ENCODE results near the gene ZFP36. TPM values are rescaled to one million over a fixed set of nuclear protein-coding genes. Genes with fewer than 3 reads are reported as not detected.

ZFP36 gene
- total RNA-seq, 1 experiment from 2014 or later = 16.3 TPM

- peaks cover 54% of the 10 kb centered on the region for H3K4me1 ChIP-seq (ENCODE audit: low read length)
- no peaks in the 10 kb centered on the region for H3K79me2 ChIP-seq (ENCODE audit: low read length)
- H3K4me2 ChIP-seq (ENCODE audit: low read depth, low read length, poor library complexity, severe bottlenecking) = peak overlapping the region; percentile 74
- H3K9ac ChIP-seq (ENCODE audit: low read length) = peak overlapping the region; percentile 67
- H3K9me3 ChIP-seq (ENCODE audit: low read length) = no peaks in the 10 kb centered on the region
- H3K9me2 ChIP-seq (replicated peaks; ENCODE audit: insufficient read depth, low read length) = no peaks in the 10 kb centered on the region
- DNase-seq = peak; percentile 59
- no peaks in the 10 kb centered on the region for H3K36me3 ChIP-seq (ENCODE audit: insufficient read depth, low read length)
- H3K27me3 ChIP-seq (ENCODE audit: low read length) = no peaks in the 10 kb centered on the region; the same call in 1 of the 2 replicates
- H2AFZ ChIP-seq (ENCODE audit: low read length) = no peak overlapping the region
- H3K4me3 ChIP-seq (ENCODE audit: low read length) = no peak overlapping the region; the same call in 1 of the 2 replicates
- no peaks in the 10 kb centered on the region for H4K20me1 ChIP-seq (ENCODE audit: insufficient read depth, low read depth, low read length)
- H3K27ac ChIP-seq (ENCODE audit: low read length) = peak overlapping the region; percentile 7; the same call in 1 of the 2 replicates
Observed at GRCh38 chr19:39401070-39401548, 5.5 kb upstream of the ZFP36 start.

GRCh38 chr19:39401549-39402345 lies 4.9 kb upstream of the ZFP36 start:
- DNase-seq = peak; percentile 60
- H3K27me3 ChIP-seq (ENCODE audit: low read length) = no peaks in the 10 kb centered on the region; the same call in 1 of the 2 replicates

GRCh38 chr19:39402346-39403300 lies 4.0 kb upstream of the ZFP36 start:
- Histone ChIP-seq H3K27ac (ENCODE audit: low read length) (peak overlapping the region; percentile 9; the same call in 1 of the 2 replicates), H3K4me1 (ENCODE audit: low read length) (peaks cover 55% of the 10 kb centered on the region), H3K79me2 (ENCODE audit: low read length) (peaks cover 8% of the 10 kb centered on the region), H2AFZ (ENCODE audit: low read length) (peak overlapping the region; percentile 34; the same call in 1 of the 2 replicates), H3K9me2 (replicated peaks; ENCODE audit: insufficient read depth, low read length) (no peaks in the 10 kb centered on the region), H3K36me3 (ENCODE audit: insufficient read depth, low read length) (no peaks in the 10 kb centered on the region), H3K4me2 (ENCODE audit: low read depth, low read length, poor library complexity, severe bottlenecking) (peak overlapping the region; percentile 74), H3K27me3 (ENCODE audit: low read length) (no peaks in the 10 kb centered on the region; the same call in 1 of the 2 replicates), H3K9ac (ENCODE audit: low read length) (peak overlapping the region; percentile 67), H3K9me3 (ENCODE audit: low read length) (no peaks in the 10 kb centered on the region), H4K20me1 (ENCODE audit: insufficient read depth, low read depth, low read length) (peaks cover 6% of the 10 kb centered on the region; the same call in 1 of the 2 replicates), H3K4me3 (ENCODE audit: low read length) (peak overlapping the region; percentile 63)
- DNase-seq = peak; percentile 88

More at GRCh38 chr19:39401549-39402345, 4.9 kb upstream of the ZFP36 start:
- peak overlapping the region; percentile 34; the same call in 1 of the 2 replicates for H2AFZ ChIP-seq (ENCODE audit: low read length)
- peak overlapping the region; percentile 7; the same call in 1 of the 2 replicates for H3K27ac ChIP-seq (ENCODE audit: low read length)
- H3K9me2 ChIP-seq (replicated peaks; ENCODE audit: insufficient read depth, low read length) = no peaks in the 10 kb centered on the region
- H3K4me2 ChIP-seq (ENCODE audit: low read depth, low read length, poor library complexity, severe bottlenecking) = peak overlapping the region; percentile 74
- H4K20me1 ChIP-seq (ENCODE audit: insufficient read depth, low read depth, low read length) = no peaks in the 10 kb centered on the region
- H3K36me3 ChIP-seq (ENCODE audit: insufficient read depth, low read length) = no peaks in the 10 kb centered on the region
- H3K4me3 ChIP-seq (ENCODE audit: low read length) = peak overlapping the region; percentile 63
- peaks cover 57% of the 10 kb centered on the region for H3K4me1 ChIP-seq (ENCODE audit: low read length)
- no peaks in the 10 kb centered on the region for H3K79me2 ChIP-seq (ENCODE audit: low read length)
- peak overlapping the region; percentile 67 for H3K9ac ChIP-seq (ENCODE audit: low read length)
- H3K9me3 ChIP-seq (ENCODE audit: low read length) = no peaks in the 10 kb centered on the region

GRCh38 chr19:39403331-39404312 lies 3.0 kb upstream of the ZFP36 start:
- Histone ChIP-seq H3K9me3 (ENCODE audit: low read length) (no peaks in the 10 kb centered on the region), H3K27me3 (ENCODE audit: low read length) (no peaks in the 10 kb centered on the region; the same call in 1 of the 2 replicates), H2AFZ (ENCODE audit: low read length) (no peak overlapping the region), H3K9me2 (replicated peaks; ENCODE audit: insufficient read depth, low read length) (no peaks in the 10 kb centered on the region), H4K20me1 (ENCODE audit: insufficient read depth, low read depth, low read length) (peaks cover 16% of the 10 kb centered on the region), H3K79me2 (ENCODE audit: low read length) (peaks cover 18% of the 10 kb centered on the region), H3K4me3 (ENCODE audit: low read length) (peak overlapping the region; percentile 63), H3K9ac (ENCODE audit: low read length) (peak overlapping the region; percentile 67), H3K4me2 (ENCODE audit: low read depth, low read length, poor library complexity, severe bottlenecking) (peak overlapping the region; percentile 74), H3K27ac (ENCODE audit: low read length) (no peak overlapping the region), H3K4me1 (ENCODE audit: low read length) (peaks cover 56% of the 10 kb centered on the region), H3K36me3 (ENCODE audit: insufficient read depth, low read length) (no peaks in the 10 kb centered on the region)
- DNase-seq = peak; percentile 51

- H3K9me3 ChIP-seq (ENCODE audit: low read length) = no peaks in the 10 kb centered on the region
- no peaks in the 10 kb centered on the region for H3K36me3 ChIP-seq (ENCODE audit: insufficient read depth, low read length)
- peaks cover 72% of the 10 kb centered on the region for H3K4me1 ChIP-seq (ENCODE audit: low read length)
- H2AFZ ChIP-seq (ENCODE audit: low read length) = no peak overlapping the region
- peaks cover 18% of the 10 kb centered on the region for H4K20me1 ChIP-seq (ENCODE audit: insufficient read depth, low read depth, low read length)
- H3K79me2 ChIP-seq (ENCODE audit: low read length) = peaks cover 22% of the 10 kb centered on the region
- H3K4me2 ChIP-seq (ENCODE audit: low read depth, low read length, poor library complexity, severe bottlenecking) = peak overlapping the region; percentile 98
- H3K4me3 ChIP-seq (ENCODE audit: low read length) = no peak overlapping the region
- no peaks in the 10 kb centered on the region; the same call in 1 of the 2 replicates for H3K27me3 ChIP-seq (ENCODE audit: low read length)
- no peak overlapping the region for H3K27ac ChIP-seq (ENCODE audit: low read length)
- H3K9me2 ChIP-seq (replicated peaks; ENCODE audit: insufficient read depth, low read length) = no peaks in the 10 kb centered on the region
- no peak for DNase-seq
- no peak overlapping the region for H3K9ac ChIP-seq (ENCODE audit: low read length)
Observed at GRCh38 chr19:39405261-39405957, 1.2 kb upstream of the ZFP36 start.

GRCh38 chr19:39405958-39406655 lies 540 bp upstream of the ZFP36 start:
- Histone ChIP-seq H3K4me1 (ENCODE audit: low read length) (peaks cover 74% of the 10 kb centered on the region), H2AFZ (ENCODE audit: low read length) (no peak overlapping the region; the same call in 1 of the 2 replicates)
- peak; percentile 86 for DNase-seq

More at GRCh38 chr19:39405958-39406655, 540 bp upstream of the ZFP36 start:
- Histone ChIP-seq H3K4me2 (ENCODE audit: low read depth, low read length, poor library complexity, severe bottlenecking) (peak overlapping the region; percentile 98), H3K9ac (ENCODE audit: low read length) (peak overlapping the region; percentile 94), H3K4me3 (ENCODE audit: low read length) (peak overlapping the region; percentile 96), H3K79me2 (ENCODE audit: low read length) (peaks cover 22% of the 10 kb centered on the region), H4K20me1 (ENCODE audit: insufficient read depth, low read depth, low read length) (peaks cover 18% of the 10 kb centered on the region), H3K27me3 (ENCODE audit: low read length) (no peaks in the 10 kb centered on the region; the same call in 1 of the 2 replicates), H3K36me3 (ENCODE audit: insufficient read depth, low read length) (no peaks in the 10 kb centered on the region), H3K27ac (ENCODE audit: low read length) (no peak overlapping the region), H3K9me3 (ENCODE audit: low read length) (no peaks in the 10 kb centered on the region), H3K9me2 (replicated peaks; ENCODE audit: insufficient read depth, low read length) (no peaks in the 10 kb centered on the region)
